Lower leg skin (tissue), 3 donors: ENCODE measurements around the gene PRSS38.

Experiments
- POLR2A ChIP-seq, 2 donors: fragments of 450-650 bp; IDR thresholded peaks; one replicate each; pipeline ENCODE4 v1.6.1; 2016 to 2017; ENCODE audit warnings: antibody characterized with exemption in 2 of 2, mild to moderate bottlenecking in 1 of 2, moderate library complexity in 1 of 2
- TF ChIP-seq, protein P1 (sequence below), 3 donors: fragments of 450-650 bp; IDR thresholded peaks; one replicate each; pipeline ENCODE4 v1.5.1; 2016; ENCODE audit warnings: antibody characterized with exemption in 3 of 3, mild to moderate bottlenecking in 3 of 3, moderate library complexity in 2 of 3

GRCh38 chr1:227796359-227796915 lies 19.0 kb upstream of the PRSS38 start:
- TF ChIP-seq, protein P1, sequence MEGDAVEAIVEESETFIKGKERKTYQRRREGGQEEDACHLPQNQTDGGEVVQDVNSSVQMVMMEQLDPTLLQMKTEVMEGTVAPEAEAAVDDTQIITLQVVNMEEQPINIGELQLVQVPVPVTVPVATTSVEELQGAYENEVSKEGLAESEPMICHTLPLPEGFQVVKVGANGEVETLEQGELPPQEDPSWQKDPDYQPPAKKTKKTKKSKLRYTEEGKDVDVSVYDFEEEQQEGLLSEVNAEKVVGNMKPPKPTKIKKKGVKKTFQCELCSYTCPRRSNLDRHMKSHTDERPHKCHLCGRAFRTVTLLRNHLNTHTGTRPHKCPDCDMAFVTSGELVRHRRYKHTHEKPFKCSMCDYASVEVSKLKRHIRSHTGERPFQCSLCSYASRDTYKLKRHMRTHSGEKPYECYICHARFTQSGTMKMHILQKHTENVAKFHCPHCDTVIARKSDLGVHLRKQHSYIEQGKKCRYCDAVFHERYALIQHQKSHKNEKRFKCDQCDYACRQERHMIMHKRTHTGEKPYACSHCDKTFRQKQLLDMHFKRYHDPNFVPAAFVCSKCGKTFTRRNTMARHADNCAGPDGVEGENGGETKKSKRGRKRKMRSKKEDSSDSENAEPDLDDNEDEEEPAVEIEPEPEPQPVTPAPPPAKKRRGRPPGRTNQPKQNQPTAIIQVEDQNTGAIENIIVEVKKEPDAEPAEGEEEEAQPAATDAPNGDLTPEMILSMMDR (IDR thresholded peaks at IDR 0.05): no peak
- TF ChIP-seq POLR2A (IDR thresholded peaks at IDR 0.05): no peak
